HG02840 (cell line): ENCODE results near the gene WASHC4.
"Not testable (repeated sequence)": the region's sequence is repeated elsewhere in the genome, so short reads cannot be mapped to it uniquely, and the experiment has no call there.

ENCODE experiments used
- ATAC-seq: cut with Tn5 transposase; IDR thresholded peaks from one replicate; pipeline ENCODE4 v1.9.1; 2021; ENCODE audit warnings: mild to moderate bottlenecking, moderate library complexity, moderate number of reproducible peaks; ENCODE audit not compliant: unreplicated experiment, low FRiP score

WASHC4 gene

GRCh38 chr12:105162174-105162573, 54.6 kb downstream of the WASHC4 start:
- ATAC-seq, result no peak

GRCh38 chr12:105164068-105164467, 56.5 kb downstream of the WASHC4 start:
- no peak for ATAC-seq

GRCh38 chr12:105166736-105167135, 59.2 kb downstream of the WASHC4 start:
- ATAC-seq, result no peak

GRCh38 chr12:105167346-105167745, 59.8 kb downstream of the WASHC4 start:
- ATAC-seq, result no peak

GRCh38 chr12:105168006-105168405, 60.5 kb downstream of the WASHC4 start:
- no peak for ATAC-seq

GRCh38 chr12:105170139-105170538, 62.6 kb downstream of the WASHC4 start:
- ATAC-seq, result no peak

- ATAC-seq, result no peak
Observed at GRCh38 chr12:105171691-105172436, 64.3 kb downstream of the WASHC4 start.

GRCh38 chr12:105175397-105175990, 68.0 kb downstream of the WASHC4 start:
- ATAC-seq, result no peak

- ATAC-seq, result no peak
Observed at GRCh38 chr12:105177208-105177607, 69.7 kb downstream of the WASHC4 start.

- ATAC-seq, result not testable (repeated sequence)
Observed at GRCh38 chr12:105179114-105179513, 71.6 kb downstream of the WASHC4 start.

- not testable (repeated sequence) for ATAC-seq
Observed at GRCh38 chr12:105183406-105183805, 75.9 kb downstream of the WASHC4 start.

- not testable (repeated sequence) for ATAC-seq
Observed at GRCh38 chr12:105183976-105184375, 76.4 kb downstream of the WASHC4 start.

GRCh38 chr12:105189293-105189692, 81.8 kb downstream of the WASHC4 start:
- ATAC-seq, result no peak

GRCh38 chr12:105190530-105190929, 83.0 kb downstream of the WASHC4 start:
- no peak for ATAC-seq

GRCh38 chr12:105192624-105193225, 85.2 kb downstream of the WASHC4 start:
- no peak for ATAC-seq

GRCh38 chr12:105194947-105195346, 87.4 kb downstream of the WASHC4 start:
- ATAC-seq, result no peak

- ATAC-seq, result no peak
Observed at GRCh38 chr12:105196090-105196489, 88.6 kb downstream of the WASHC4 start.

- ATAC-seq, result no peak
Observed at GRCh38 chr12:105198961-105199360, 91.4 kb downstream of the WASHC4 start.

GRCh38 chr12:105200385-105200784, 92.9 kb downstream of the WASHC4 start:
- ATAC-seq, result no peak

GRCh38 chr12:105201299-105201698, 93.8 kb downstream of the WASHC4 start:
- no peak for ATAC-seq

- no peak for ATAC-seq
Observed at GRCh38 chr12:105202202-105202601, 94.7 kb downstream of the WASHC4 start.

- ATAC-seq, result no peak
Observed at GRCh38 chr12:105204127-105204526, 96.6 kb downstream of the WASHC4 start.
